OCI-LY7 (cell line): Measurements from ENCODE around the gene SUSD3. TPM values are rescaled to one million over a fixed set of nuclear protein-coding genes. Genes with fewer than 3 reads are reported as not detected.
A peak's percentile ranks its signal among the peaks of the same experiment; 100 is the strongest.

Experiments used
- BruUV-seq: library from RNA; stranded (reverse); fragments of 400-500 nt; replicated peaks from 2 replicates; lab custom pipeline; 2021; lab: Mats Ljungman, UMichigan
- CTCF ChIA-PET: fragments of 300-600 bp; sonication (Branson Sonifier 250); formaldehyde crosslinking; loops from one replicate; lab custom pipeline; 2022; ENCODE audit warnings: antibody characterized with exemption; ENCODE audit not compliant: unreplicated experiment; lab: Charles Lee
- POLR2A ChIA-PET: fragments of 300-600 bp; sonication (Branson Sonifier 250); formaldehyde crosslinking; loops from one replicate; lab custom pipeline; 2022; ENCODE audit warnings: antibody characterized with exemption; lab: Charles Lee
- DNase-seq: peaks from one replicate; pipeline ENCODE4 v3.0.0-alpha.2; 2015; ENCODE audit warnings: low spot score
- H2AFZ ChIP-seq: fragments of 200-600 bp; sonication (generic), shearing (Covaris generic); 2 replicates; pipeline ENCODE4 v1.6.1; 2014; ENCODE audit warnings: mild to moderate bottlenecking, antibody characterized with exemption, low read length, moderate library complexity
- H3K27ac ChIP-seq: fragments of 200-600 bp; sonication (generic); 2 replicates; pipeline ENCODE4 v1.5.1; 2014; ENCODE audit warnings: mixed run types, low read depth, mild to moderate bottlenecking, moderate library complexity, low read length, inconsistent platforms; ENCODE audit not compliant: poor library complexity, severe bottlenecking
- H3K36me3 ChIP-seq: fragments of 200-600 bp; sonication (generic); 2 replicates; pipeline ENCODE4 v1.6.1; 2014; ENCODE audit warnings: mild to moderate bottlenecking, antibody characterized with exemption, low read length, moderate library complexity, mixed read lengths; ENCODE audit not compliant: insufficient read depth
- H3K4me1 ChIP-seq: fragments of 200-600 bp; sonication (generic); 2 replicates; pipeline ENCODE4 v1.5.1; 2014; ENCODE audit warnings: mild to moderate bottlenecking, low read length; ENCODE audit not compliant: insufficient read depth, poor library complexity, severe bottlenecking
- H3K4me2 ChIP-seq: fragments of 200-600 bp; sonication (generic); 2 replicates; pipeline ENCODE4 v1.6.1; 2014; ENCODE audit warnings: mild to moderate bottlenecking, low read length
- H3K4me3 ChIP-seq: fragments of 200-600 bp; sonication (generic); 2 replicates; pipeline ENCODE4 v1.5.1; 2014; ENCODE audit warnings: mild to moderate bottlenecking, low read depth, low read length; ENCODE audit not compliant: poor library complexity, severe bottlenecking
- H3K79me2 ChIP-seq: fragments of 200-600 bp; sonication (generic); 2 replicates; pipeline ENCODE4 v1.6.1; 2016; ENCODE audit warnings: low read depth, mild to moderate bottlenecking, low read length, moderate library complexity, mixed read lengths; ENCODE audit not compliant: insufficient read depth
- H3K9me2 ChIP-seq: fragments of 200-600 bp; sonication (generic); 2 replicates; pipeline ENCODE4 v1.6.1; 2016; ENCODE audit warnings: mild to moderate bottlenecking, low read length, mixed read lengths; ENCODE audit not compliant: insufficient read depth
- H3K9me3 ChIP-seq: fragments of 200-600 bp; sonication (generic); 2 replicates; pipeline ENCODE4 v1.6.1; 2014; ENCODE audit warnings: mild to moderate bottlenecking, mixed run types, low read length, mixed read lengths
- H4K20me1 ChIP-seq: fragments of 200-600 bp; sonication (generic); 2 replicates; pipeline ENCODE4 v1.6.1; 2014; ENCODE audit warnings: mild to moderate bottlenecking, antibody characterized with exemption, low read length, moderate library complexity, mixed read lengths; ENCODE audit not compliant: insufficient read depth
- CTCF ChIP-seq: fragments of 200-600 bp; sonication (generic); conservative IDR thresholded peaks from 2 replicates; pipeline ENCODE4 v1.5.1; 2014; ENCODE audit warnings: mild to moderate bottlenecking, antibody characterized with exemption, low read length, moderate library complexity, mixed read lengths
- EZH2phosphoT487 ChIP-seq: fragments of 200-600 bp; sonication (generic); IDR thresholded peaks from 2 replicates; pipeline ENCODE4 v1.6.1; 2018; ENCODE audit warnings: low read depth, borderline replicate concordance, mild to moderate bottlenecking, mixed run types, antibody characterized with exemption, low read length, moderate library complexity, mixed read lengths
- intact Hi-C: fragments of 100-400 bp; cut with micrococcal nuclease; formaldehyde crosslinking; loops from one replicate; pipeline ENCODE4 v1.10.0; 2022; ENCODE audit not compliant: unreplicated experiment
- total RNA-seq, 2 experiments: library from RNA; depleted of rRNA in 1 of 2; stranded (reverse); fragments of >200 nt in 1 of 2; shearing (Covaris generic) in 1 of 2; gene quantifications; 2 replicates each; pipeline ENCODE4 v1.2.3, GENCODE V29; 2014 to 2022

The SUSD3 gene
- total RNA-seq, 2 experiments from 2014 or later = 94.1 to 201 TPM

DNA sequence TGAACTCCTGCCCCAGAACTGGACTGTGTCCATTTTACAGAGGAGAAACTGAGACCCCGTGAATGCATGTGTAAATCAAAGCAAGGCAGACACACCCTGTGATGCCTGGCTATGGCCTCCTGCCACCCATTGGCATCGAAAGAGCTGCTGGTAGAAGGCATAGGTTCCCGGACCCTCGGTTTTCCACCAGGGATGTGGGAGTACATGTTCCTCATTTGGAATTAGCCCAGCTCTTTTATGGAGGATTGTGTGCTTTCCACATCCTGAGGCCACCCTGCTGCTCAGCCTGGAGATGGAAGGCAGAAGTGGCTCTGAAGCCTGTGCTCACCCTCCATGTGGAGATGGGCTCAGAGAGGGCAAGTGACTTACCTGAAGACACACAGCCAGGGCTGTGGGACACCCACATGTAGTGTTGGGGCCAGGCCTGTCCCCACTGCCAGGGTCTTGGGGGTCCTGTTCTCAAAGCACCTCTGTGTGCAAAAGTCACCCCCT is 2.8 kb downstream of the SUSD3 start:
- TF ChIP-seq CTCF = no peak
- TF ChIP-seq EZH2phosphoT487 = no peak
- no peak for DNase-seq
- Histone ChIP-seq H3K36me3 (peaks cover 35% of the 10 kb centered on the region), H3K4me1 (peaks cover 79% of the 10 kb centered on the region), H2AFZ (no peak overlapping the region), H3K9me3 (no peaks in the 10 kb centered on the region), H3K9me2 (no peaks in the 10 kb centered on the region), H3K4me3 (peak overlapping the region; percentile 79), H4K20me1 (no peaks in the 10 kb centered on the region), H3K4me2 (peak overlapping the region; percentile 88), H3K79me2 (peaks cover 54% of the 10 kb centered on the region), H3K27ac (peak overlapping the region; percentile 95)
- intact Hi-C loops = loop anchor here (5.0 to 10.0 kb wide), 3 partner anchors 76 to 297 kb away; partner anchors contain the start of gene BICD2
- TSS peak; percentile 89 for BruUV-seq
- ChIA-PET POLR2A (no interaction called here), CTCF (interaction anchor here (0.7 kb wide), 1 partner anchor 97 kb away, joined by 3 read pairs; no protein-coding TSS in a partner anchor)

DNA sequence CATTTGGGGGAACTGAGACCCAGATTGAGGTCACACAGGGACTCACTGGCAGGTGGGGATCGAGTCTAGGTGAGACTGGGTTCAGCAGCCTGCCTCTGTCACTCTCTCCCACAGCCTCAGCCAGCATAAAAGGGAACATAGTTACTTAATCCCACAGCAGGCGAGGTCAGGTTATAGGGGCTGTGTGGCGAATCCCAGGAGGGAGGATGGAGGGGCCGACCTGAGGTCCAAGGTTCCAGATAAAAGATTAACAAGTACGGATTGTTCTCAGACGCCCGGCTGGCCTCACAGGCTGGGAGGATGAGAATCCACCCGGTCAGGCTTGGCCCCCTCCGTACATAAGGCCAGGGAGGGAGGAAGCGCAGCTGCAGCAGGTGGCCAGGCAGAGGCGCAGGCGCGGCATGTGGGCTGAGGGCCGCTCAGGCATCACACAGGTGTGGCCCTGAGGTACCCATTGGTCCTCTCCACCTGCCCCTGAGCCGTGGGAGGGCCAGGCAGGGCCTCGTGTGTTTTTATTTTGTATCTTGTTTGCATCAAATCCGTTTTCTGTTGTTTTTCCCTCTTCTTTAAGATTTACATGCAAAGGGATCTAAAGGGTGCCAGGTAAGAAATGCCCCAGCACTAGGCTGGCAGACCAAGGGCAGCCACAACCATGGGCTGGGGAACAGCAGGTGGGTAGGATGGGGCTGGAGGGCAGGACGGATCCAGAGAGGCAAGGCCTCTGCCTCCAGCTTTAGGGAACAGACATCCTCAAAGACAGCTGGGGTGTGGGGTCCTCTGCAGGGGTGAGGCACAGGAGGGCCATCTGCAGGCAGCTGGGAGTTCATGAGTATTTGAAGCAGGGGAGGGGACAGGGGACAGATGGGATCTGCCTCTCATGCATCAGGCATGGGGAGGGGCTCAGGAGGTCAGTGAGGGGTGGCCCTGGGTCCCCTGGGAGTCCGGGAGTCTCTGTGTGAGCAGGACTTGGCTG is 3.6 kb downstream of the SUSD3 start:
- Histone ChIP-seq H3K79me2 (peaks cover 60% of the 10 kb centered on the region), H3K4me1 (peaks cover 75% of the 10 kb centered on the region), H3K9me2 (no peaks in the 10 kb centered on the region), H2AFZ (no peak overlapping the region), H3K4me2 (peak overlapping the region; percentile 88), H4K20me1 (no peaks in the 10 kb centered on the region), H3K4me3 (peak overlapping the region; percentile 79), H3K36me3 (peaks cover 43% of the 10 kb centered on the region), H3K27ac (peak overlapping the region; percentile 95), H3K9me3 (no peaks in the 10 kb centered on the region)
- no TSS peak for BruUV-seq
- peak; percentile 97 for DNase-seq
- intact Hi-C loops = loop anchor here (1.0 to 10.0 kb wide), 5 partner anchors 59 to 297 kb away; partner anchors contain the start of gene BICD2
- ChIA-PET POLR2A (no interaction called here), CTCF (interaction anchor here (0.6 kb wide), 1 partner anchor 83 kb away, joined by 6 read pairs; no protein-coding TSS in a partner anchor)
- no peak for TF ChIP-seq EZH2phosphoT487
- TF ChIP-seq CTCF = peak; percentile 52
